Measurements from ENCODE around the gene GRID1.
"Not testable (repeated sequence)": the region's sequence is repeated elsewhere in the genome, so short reads cannot be mapped to it uniquely, and the experiment has no call there.

The GRID1 gene

DNA sequence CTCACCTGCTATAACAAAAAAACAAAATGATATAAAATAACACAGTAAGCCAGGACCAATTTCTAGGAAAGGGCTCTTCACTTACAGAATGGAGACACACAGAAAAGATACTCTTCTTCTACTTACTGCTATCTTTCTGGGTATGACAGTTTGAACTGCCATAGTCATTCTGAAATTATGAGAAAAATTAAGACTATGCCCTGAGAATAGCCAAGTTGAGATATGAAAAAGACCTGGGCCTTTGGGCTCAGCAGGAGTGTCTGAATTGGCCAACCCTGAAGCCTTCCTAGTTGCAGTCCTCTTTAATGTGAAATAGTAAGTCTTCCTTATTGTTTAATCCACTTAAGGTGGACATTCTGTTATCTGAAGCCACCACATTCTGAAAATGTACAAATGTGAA, 519.5 kb downstream of the GRID1 start:
- DNase-seq = no peak

DNA sequence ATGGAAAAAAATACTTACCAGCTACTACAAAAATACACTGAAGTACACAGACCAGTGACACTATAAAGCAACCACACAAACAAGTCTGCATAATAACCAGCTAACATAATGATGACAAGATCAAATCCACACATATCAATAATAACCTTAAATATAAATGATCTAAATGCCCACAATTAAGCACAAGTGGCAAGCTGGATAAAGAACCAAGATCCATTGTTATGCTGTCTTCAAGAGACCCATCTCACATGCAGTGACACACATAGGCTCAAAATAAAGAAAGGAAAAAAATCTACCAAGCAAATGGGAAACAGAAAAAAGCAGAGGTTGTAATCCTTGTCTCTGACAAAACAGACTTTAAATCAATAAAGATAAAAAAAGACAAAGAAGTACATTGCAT, 527.9 kb downstream of the GRID1 start:
- not testable (repeated sequence) for DNase-seq

GRCh38 chr10:85832988-85833387, 533.6 kb downstream of the GRID1 start:
- DNase-seq = no peak

GRCh38 chr10:85831422-85831821, 535.2 kb downstream of the GRID1 start:
- DNase-seq = no peak

DNA sequence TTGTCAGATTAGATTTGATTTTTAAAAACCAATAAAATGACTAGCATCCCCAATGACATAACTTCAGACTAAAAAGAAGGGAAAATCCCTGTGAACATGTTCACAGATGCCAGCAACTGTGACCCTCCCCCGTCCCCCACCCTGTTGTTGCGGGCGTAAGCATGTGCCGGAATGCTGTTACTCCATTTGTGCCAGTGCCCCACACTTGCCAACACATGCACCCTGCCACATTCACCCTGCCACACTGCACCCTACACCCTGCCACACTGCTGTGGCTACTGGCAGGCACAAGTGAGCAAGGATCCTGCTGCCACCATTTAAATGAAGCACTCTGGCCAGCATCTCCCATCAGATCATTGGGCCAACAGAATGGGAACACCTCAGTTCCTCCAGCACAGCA, 540.2 kb downstream of the GRID1 start:
- no peak for DNase-seq

GRCh38 chr10:85811405-85811804, 555.2 kb downstream of the GRID1 start:
- no peak for DNase-seq

DNA sequence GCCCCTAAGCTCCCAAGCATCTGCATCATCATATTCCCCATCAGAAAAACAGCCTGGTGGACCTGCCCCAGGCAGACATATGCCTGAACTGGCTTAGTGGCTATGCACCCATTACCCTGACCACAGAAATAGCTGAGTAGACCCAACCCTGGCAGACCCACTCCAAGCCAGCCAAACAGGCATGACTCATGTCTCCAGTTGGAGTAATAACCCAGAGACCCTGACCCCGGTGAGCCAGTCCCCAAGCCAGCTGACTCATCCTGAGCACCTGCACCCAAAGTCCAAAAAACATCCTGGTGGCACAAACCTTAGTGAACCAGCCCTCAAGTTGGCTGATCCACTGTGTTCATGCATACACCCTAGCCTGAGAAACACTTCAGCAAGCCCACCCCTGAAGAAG, 555.9 kb downstream of the GRID1 start:
- DNase-seq = no peak

GRCh38 chr10:85795460-85795859, 571.1 kb downstream of the GRID1 start:
- DNase-seq = no peak

DNA sequence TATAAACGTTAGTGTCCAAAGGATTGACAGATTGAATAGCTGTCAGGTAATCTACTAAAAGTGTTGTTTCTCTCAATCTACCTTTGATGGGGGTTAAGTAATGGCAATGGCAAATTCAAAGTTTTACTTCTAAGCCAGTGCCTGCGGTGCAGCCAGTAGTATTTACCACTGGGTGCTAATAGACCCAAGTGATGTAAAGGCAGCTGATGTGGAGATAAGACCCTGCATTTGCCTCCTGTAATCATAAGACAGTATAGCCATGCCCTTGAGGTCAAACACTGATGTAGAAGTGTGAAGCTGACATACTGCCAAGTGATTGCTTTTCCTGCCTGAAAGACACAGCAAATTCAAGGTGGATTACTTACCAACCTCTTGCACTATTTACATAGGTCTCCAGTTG, 572.0 kb downstream of the GRID1 start:
- DNase-seq = no peak

DNA sequence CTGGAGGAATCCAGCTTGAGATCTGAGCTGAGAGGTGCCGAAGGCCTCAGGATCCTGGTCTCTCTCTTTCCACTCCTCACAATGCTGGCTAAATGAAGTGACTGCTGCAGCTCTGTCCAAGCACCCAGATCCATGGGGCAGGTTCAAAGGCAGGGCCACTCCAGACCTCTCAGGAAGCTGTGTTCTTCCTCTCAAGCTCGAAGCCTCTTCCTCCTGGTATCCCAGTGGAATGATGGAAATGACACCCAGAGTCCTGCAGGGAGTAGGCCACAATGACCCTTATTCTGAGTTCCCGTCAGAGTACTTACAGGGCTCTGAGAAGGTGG, 574.1 kb downstream of the GRID1 start:
- no peak for DNase-seq

- no peak for DNase-seq
These were observed 574.6 kb downstream of the GRID1 start for GRCh38 chr10:85791818-85792532.

DNA sequence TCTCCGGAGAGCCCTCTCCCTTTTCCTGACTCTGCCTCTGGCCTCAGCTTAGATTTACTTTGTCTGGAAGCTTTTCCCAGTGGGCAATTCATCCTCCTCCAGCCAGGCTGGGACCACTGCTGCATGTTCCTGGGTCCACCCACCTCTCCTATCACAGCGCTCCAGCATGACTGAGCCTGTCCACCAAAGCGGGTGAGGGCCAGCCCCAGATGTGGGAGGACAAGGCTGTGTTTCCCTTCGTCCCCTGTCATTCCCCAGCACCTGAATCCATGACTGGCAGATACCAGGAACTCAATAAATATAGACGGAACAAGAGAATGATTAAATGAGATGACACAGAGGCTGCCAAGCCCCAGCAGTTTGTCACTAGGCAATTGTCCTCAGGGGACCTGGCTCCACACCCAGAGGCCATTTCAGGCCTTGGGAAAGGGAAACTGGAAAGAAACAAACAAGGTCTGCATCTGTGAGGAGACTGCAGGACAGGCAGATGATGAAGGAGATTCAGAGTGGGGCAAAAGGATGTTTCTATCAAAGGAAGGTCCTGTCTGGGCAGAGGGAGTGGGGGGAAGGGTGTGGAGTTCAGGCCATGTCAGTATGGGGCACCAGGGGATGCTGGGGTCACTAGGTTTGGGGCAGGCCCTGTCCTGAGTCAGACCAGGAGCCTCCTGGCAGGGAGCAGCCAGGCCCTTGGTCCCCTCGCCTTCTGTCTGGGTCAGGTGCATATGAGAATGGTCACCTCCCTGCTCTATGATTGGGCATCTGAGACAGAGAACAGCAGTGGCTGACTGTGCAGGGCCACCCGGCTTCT, 576.4 kb downstream of the GRID1 start:
- DNase-seq = no peak

DNA sequence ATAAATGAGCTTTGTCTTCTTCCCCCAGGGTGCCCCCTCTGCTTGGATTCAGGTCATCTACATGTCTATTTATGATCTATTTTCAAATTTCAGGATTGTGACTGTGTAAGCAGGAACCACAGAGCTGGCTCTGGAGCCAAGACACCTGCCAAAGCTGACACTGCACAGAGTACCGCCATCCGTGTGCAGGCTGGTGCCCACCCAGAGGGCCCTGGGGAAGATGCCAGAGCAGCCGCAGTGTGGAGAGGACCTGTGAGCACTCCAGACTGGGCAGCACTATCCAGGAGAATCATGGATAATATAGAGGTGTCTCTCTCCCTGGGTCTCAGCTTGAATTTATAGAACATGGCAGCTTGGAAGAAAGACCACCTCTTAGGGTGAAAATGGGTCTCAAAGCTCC, 577.5 kb downstream of the GRID1 start:
- DNase-seq = no peak

DNA sequence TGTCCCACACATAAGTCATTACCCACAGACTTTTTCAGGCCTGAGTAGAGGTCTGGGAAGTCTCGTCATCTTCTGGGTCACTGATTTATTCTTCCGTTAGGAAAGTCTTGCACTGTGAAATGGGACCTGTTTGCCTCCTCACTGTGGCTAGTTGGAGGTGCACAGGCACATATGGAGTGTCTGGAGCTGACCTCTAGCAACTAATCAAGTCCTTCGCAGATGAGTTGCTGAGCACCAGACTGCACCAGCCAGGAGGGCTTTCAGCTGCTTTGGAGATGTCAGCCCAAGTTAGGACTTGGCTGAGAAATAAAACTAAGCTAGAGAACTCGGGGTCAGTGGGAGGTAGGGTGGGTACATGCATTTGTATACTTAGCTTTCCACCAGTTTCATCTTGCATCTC, 578.0 kb downstream of the GRID1 start:
- no peak for DNase-seq

DNA sequence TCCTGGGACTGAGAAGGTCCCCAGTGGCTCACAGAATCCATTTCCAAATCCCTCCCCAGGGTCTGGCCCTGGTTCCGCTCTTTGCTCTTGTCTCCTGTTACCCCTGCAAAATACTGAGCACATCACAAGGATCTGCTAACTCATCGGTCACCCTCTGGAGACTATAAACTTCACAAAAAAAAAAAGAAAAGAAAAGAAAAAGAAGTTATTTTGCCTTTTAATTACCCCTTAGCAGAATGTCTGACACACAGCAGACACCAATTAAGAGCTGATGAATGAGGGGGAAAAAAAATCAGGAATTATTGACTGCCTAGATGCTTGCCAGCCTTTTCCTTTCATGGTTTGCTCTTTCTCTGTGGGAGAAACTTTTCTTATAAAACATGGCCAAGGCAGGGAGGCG, 578.7 kb downstream of the GRID1 start:
- no peak for DNase-seq

GRCh38 chr10:85787393-85787792, 579.2 kb downstream of the GRID1 start:
- no peak for DNase-seq

GRCh38 chr10:85786401-85786899, 580.1 kb downstream of the GRID1 start:
- DNase-seq = no peak

DNA sequence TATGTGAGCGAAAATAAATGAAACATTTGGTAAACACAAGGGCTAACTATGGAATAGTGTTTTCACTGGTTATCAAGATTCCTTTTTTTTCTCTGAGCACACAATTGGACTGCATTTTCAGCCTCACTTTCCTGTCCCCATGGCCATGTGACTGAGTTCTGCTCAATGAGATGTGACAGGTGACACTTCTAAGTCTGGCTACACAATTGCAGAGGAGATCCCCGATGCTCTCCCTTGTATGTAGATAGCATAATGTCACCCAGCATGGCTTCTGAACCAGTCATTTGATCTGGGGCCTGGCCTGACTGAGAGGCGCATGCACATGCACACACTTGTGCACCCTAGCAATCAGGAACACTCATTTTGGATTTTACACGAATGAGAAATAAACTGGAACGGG, 581.8 kb downstream of the GRID1 start:
- DNase-seq = no peak

DNA sequence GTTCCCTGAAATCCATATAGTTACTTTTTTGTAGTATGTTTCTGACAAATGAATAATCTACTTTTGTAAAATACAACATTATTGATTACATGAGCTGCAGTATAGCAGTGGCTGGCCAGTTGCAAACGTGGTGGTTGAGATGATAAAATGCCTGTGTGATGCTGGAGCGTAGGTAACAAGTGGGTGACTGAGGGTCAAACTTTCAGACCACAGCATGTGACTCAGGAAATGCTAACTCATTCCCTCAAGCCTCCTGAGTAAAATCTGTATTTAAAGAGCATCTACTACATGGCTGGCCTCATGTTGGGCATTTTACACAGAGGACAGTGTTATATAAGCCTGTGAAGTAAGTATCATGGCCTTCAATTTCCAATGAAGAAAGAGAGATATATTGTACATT, 585.2 kb downstream of the GRID1 start:
- no peak for DNase-seq

DNA sequence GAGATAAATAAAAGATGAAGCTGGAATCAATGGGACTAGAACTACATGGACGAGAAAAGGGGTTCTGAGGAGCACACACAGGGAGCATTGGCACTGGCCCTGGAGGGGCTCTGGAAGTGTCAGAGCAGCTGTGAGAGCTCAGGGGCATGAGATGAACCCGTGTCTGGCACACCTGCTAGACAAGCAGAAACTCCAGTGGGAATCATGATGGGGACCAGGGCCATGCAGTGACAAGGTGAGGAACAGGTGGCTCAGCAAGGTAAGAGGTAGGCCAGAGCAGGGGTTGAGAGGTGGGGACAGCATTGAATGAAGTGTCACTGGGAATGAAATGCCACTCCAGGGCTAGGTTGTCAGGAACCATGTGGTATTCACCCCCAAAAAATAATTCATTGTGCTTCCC, 588.5 kb downstream of the GRID1 start:
- DNase-seq = no peak

DNA sequence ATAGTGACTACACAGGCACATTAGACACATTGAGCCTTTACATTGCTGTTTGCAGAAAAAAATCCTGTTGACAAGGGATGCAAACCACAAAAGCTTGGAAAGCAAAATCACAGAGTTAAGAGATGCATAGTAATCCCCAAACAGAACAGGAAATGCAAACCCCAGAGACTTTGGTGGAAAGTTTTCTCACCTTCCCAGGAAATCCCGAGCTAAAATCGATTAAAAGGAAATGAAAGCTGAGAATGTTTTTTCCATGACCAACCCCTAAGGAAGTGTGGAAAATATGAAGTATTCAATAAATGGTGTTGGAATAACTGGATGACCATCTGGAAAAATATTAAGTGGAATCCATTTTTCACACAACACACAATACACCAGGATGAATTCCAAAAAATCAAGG, 598.7 kb downstream of the GRID1 start:
- no peak for DNase-seq

GRCh38 chr10:85764108-85764507, 602.5 kb downstream of the GRID1 start:
- no peak for DNase-seq

DNA sequence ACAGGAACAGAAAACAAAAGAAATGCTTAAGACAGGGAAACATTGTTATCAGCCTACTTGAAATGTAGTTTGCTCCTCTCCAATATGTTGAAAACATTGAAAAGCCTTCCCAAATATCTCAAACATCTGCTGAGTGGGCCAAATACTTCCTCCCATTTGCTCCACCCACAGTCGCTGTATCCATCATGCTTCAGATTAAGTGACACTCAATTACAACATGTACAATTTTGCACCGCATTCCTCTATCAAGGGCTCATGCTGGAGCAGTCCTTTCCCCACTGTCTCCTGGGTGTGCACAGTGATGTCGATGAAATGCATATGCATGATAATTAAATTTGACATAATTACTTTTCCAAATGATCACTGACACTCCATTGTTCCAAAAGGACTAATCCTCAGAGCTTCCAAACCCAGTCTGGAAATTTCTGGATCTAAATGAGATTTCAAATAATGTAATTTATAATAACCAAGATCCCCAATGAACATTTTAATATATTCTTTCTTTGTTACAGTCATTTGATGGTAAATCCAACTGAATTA, 604.6 kb downstream of the GRID1 start:
- DNase-seq = no peak

DNA sequence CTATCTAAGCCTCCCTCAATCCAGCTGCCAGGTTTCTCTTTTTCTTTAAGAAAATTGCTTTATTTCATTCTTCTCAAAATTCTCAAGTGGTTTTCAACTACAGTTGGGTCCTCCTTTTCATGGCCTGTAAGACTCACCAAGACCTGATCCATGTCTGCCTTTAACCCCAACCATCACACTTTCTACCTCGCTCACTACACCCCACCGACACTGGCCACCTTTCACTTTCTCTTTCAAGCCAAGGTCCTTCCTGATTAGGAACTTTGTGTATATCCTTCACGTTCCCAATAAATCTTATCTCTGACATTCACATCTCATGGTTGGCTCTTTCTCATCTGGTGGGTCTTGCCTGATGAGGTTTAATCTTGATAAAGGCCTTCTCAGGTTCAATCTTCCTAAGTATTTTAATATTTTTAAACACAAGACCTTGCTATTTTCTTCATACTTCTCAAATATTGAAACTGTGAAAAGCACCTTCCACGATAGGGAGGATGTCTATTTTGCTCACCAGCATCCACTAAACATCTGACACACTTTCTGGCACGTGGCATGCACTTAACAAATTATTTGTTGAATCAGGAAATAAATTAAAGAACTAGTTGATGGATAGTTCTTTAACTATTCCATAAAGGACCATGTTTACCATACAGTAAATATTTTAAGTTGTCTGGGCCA, 624.8 kb downstream of the GRID1 start:
- DNase-seq = no peak
